Spleen (tissue), 11 donors: Measurements from ENCODE around the gene TMEM168. TPM values are rescaled to one million over a fixed set of nuclear protein-coding genes. Genes with fewer than 3 reads are reported as not detected.

Experiments used
- DNase-seq: peaks from one replicate; pipeline ENCODE4 v3.0.0-alpha.2; 2020
- H3K27ac ChIP-seq, 8 donors: fragments of 200-600 bp; sonication (generic) in 7 of 8; 1 replicate in 4 of 8; 2 replicates in 4 of 8; pipeline versions ENCODE4 v1.5.0 to v1.8.0; 2016 to 2021; ENCODE audit warnings: inconsistent platforms in 4 of 8, mild to moderate bottlenecking in 4 of 8, moderate library complexity in 1 of 8
- H3K27me3 ChIP-seq, 7 donors: fragments of 200-600 bp; sonication (generic) in 6 of 7; replicated peaks in 1 of 7; 1 replicate in 4 of 7; 2 replicates in 3 of 7; pipeline versions ENCODE4 v1.5.0 to v1.8.0; 2016 to 2021; ENCODE audit warnings: inconsistent platforms in 3 of 7, mild to moderate bottlenecking in 1 of 7
- H3K36me3 ChIP-seq, 6 donors: fragments of 200-600 bp; sonication (generic) in 5 of 6; 1 replicate in 4 of 6; 2 replicates in 2 of 6; pipeline versions ENCODE4 v1.5.0 to v1.8.0; 2016 to 2021; ENCODE audit warnings: inconsistent platforms in 2 of 6
- H3K4me1 ChIP-seq, 6 donors: fragments of 200-600 bp; sonication (generic) in 5 of 6; 1 replicate in 3 of 6; 2 replicates in 3 of 6; pipeline versions ENCODE4 v1.5.0 to v1.8.0; 2016 to 2021; ENCODE audit warnings: inconsistent platforms in 3 of 6
- H3K4me3 ChIP-seq, 8 donors: fragments of 200-600 bp; sonication (generic) in 7 of 8; 1 replicate in 4 of 8; 2 replicates in 4 of 8; pipeline versions ENCODE4 v1.5.0 to v1.8.0; 2016 to 2021; ENCODE audit warnings: inconsistent platforms in 4 of 8, mild to moderate bottlenecking in 4 of 8, moderate library complexity in 2 of 8
- H3K9me3 ChIP-seq, 8 donors: fragments of 200-600 bp; sonication (generic) in 7 of 8; 1 replicate in 4 of 8; 2 replicates in 4 of 8; pipeline versions ENCODE4 v1.5.0 to v1.8.0; 2016 to 2021; ENCODE audit warnings: inconsistent platforms in 4 of 8
- POLR2A ChIP-seq, 3 donors: fragments of 450-650 bp; IDR thresholded peaks; one replicate each; pipeline ENCODE4 v1.5.1; 2017; ENCODE audit warnings: antibody characterized with exemption in 3 of 3, mild to moderate bottlenecking in 1 of 3
- POLR2AphosphoS5 ChIP-seq, 3 donors: sonication (generic); formaldehyde crosslinking; IDR thresholded peaks; one replicate each; pipeline ENCODE4 v1.5.1; 2017; ENCODE audit warnings: antibody characterized with exemption in 3 of 3
- WGBS, 5 donors: extraction: QIAGEN DNeasy Blood & Tissue Kit in 3 of 5; methylation state at CpG; one replicate each; pipeline versions ENCODE4 v1.1.5 to v1.1.7; 2013 to 2018; 5-methylcytosine and 5-hydroxymethylcytosine counted together
- intact Hi-C: fragments of 100-400 bp; cut with DNase I; formaldehyde crosslinking; loops from one replicate; pipeline ENCODE4 v1.15.0; 2023; ENCODE audit warnings: low total_unique reads
- polyA plus RNA-seq, 3 donors: library from polyadenylated mRNA; stranded (reverse); fragments of 200-250 nt; gene quantifications; one replicate each; pipeline ENCODE4 v1.2.1, GENCODE V29; 2013
- total RNA-seq, 7 donors: library from RNA; depleted of rRNA in 3 of 7; stranded (reverse); fragments of >200 nt in 3 of 7; fragmentation: NEBNext Ultra II Directional in 4 of 7; extraction: Animal tissue kit (Norgen Biotek cat#: 25700) in 4 of 7; gene quantifications; one replicate each; pipeline versions ENCODE4 v1.1.0 to v1.2.1, GENCODE V29; 2016 to 2021
- TF ChIP-seq, protein P1 (sequence below), 11 experiments: fragments of 200-600 bp in 7 of 11; fragments of 450-650 bp in 4 of 11; sonication (generic) in 4 of 11; IDR thresholded peaks in 8 of 11; conservative IDR thresholded peaks in 3 of 11; 1 replicate in 7 of 11; 2 replicates in 4 of 11; pipeline versions ENCODE4 v1.4.0 to v1.8.0; 2016 to 2021; ENCODE audit warnings: antibody characterized with exemption in 11 of 11, inconsistent platforms in 4 of 11, mild to moderate bottlenecking in 1 of 11
- donor health status: healthy with polysubstance abuse.
- donor health status: DM: no; HTN: no; CAD: no; lungs with moderate emphysema.
- donor health status: DM: no; HTN: no; CAD: no.
- donor health status: Bipolar disorder and iron deficiency.
- donor health status: healthy.
- donor health status: DM: no; HTN: no; CAD: no.
- donor health status: DM: yes; HTN: yes; CAD: no.

Gene TMEM168
- total and polyA plus RNA-seq, 10 donors = 6.1 to 40.0 (median 21.9) TPM

DNA sequence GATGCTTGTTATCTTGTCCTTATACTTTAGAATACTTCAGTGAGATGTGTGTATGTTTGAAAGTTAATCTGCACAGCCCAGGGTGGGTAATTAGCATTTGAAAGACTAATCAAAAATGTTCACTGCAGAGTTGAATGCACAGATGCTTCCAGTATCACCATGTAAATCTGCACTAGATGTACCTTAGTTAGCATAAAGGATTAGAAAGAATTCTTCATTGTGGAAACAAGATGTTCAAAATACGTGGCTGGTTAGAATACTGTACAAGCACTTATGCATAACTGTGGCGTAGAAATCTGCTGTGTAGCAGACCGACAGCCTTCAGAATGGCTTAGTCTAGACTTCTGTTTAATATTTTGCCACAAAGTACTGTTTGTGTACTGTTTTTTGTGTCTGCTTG lies 2.2 kb upstream of the TMEM168 start:
- Histone ChIP-seq H3K4me1 (peaks cover 12 to 32% (median 22%) of the 10 kb centered on the region in 6 donors), H3K27me3 (no peaks in the 10 kb centered on the region), H3K4me3 (no peak overlapping the region), H3K27ac (no peak overlapping the region), H3K36me3 (no peaks in the 10 kb centered on the region), H3K9me3 (no peaks in the 10 kb centered on the region)
- intact Hi-C loops = no loop called here
- DNase-seq = no peak
- WGBS, 5 donors = 93 to 95% (median 93%) methylated on average over 3 of the region's 3 CpGs
- no peak for TF ChIP-seq POLR2A (IDR thresholded peaks at IDR 0.05)
- no peak for TF ChIP-seq POLR2AphosphoS5 (IDR thresholded peaks at IDR 0.05)
- TF ChIP-seq, protein P1, sequence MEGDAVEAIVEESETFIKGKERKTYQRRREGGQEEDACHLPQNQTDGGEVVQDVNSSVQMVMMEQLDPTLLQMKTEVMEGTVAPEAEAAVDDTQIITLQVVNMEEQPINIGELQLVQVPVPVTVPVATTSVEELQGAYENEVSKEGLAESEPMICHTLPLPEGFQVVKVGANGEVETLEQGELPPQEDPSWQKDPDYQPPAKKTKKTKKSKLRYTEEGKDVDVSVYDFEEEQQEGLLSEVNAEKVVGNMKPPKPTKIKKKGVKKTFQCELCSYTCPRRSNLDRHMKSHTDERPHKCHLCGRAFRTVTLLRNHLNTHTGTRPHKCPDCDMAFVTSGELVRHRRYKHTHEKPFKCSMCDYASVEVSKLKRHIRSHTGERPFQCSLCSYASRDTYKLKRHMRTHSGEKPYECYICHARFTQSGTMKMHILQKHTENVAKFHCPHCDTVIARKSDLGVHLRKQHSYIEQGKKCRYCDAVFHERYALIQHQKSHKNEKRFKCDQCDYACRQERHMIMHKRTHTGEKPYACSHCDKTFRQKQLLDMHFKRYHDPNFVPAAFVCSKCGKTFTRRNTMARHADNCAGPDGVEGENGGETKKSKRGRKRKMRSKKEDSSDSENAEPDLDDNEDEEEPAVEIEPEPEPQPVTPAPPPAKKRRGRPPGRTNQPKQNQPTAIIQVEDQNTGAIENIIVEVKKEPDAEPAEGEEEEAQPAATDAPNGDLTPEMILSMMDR (IDR thresholded peaks at IDR 0.05 in 8 of 11, conservative IDR thresholded peaks at IDR 0.05 in 3 of 11) = no peak

DNA sequence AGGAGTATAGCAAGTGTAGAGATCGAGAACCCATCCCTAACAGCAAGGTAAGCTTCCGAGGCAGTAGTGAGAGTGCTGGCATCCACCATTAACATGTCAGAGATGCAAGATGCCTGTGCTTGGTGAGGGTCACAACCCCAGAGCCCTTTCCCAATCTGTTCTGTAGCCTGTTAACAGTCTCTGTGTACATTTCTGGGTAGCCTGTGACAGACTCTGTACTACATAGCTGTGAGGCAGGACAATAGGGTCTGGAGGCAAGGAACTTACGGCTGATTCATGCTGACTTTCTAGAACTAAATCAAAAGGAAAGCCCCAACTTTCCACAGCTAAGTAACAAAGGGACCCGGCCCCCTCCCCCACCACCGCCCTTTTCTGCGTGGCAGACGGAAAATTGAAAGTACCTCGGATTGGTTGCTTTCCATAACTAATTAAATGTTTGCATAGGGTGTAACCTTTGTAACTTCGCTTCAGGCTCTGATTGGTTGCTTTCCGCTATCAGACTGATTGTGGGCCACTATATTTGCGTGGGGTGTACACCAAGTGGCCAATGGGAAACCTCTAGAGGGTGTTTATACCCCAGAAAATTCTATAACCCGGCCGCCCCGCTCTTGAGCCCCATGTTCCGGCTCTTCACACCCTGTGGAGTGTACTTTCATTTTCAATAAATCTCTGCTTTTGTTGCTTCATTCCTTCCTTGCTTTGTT lies 1.4 kb upstream of the TMEM168 start:
- Histone ChIP-seq H3K4me1 (peaks cover 12 to 40% (median 22%) of the 10 kb centered on the region in 6 donors), H3K36me3 (no peaks in the 10 kb centered on the region), H3K27ac (no peak overlapping the region), H3K27me3 (no peaks in the 10 kb centered on the region), H3K9me3 (no peaks in the 10 kb centered on the region), H3K4me3 (no peak overlapping the region)
- no peak for TF ChIP-seq POLR2A (IDR thresholded peaks at IDR 0.05)
- TF ChIP-seq, protein P1 (IDR thresholded peaks at IDR 0.05 in 8 of 11, conservative IDR thresholded peaks at IDR 0.05 in 3 of 11) = no peak
- TF ChIP-seq POLR2AphosphoS5 (IDR thresholded peaks at IDR 0.05) = no peak
- 94 to 97% (median 95%) methylated on average over 15 of the region's 15 CpGs for WGBS, 5 donors
- intact Hi-C loops = no loop called here
- no peak for DNase-seq

DNA sequence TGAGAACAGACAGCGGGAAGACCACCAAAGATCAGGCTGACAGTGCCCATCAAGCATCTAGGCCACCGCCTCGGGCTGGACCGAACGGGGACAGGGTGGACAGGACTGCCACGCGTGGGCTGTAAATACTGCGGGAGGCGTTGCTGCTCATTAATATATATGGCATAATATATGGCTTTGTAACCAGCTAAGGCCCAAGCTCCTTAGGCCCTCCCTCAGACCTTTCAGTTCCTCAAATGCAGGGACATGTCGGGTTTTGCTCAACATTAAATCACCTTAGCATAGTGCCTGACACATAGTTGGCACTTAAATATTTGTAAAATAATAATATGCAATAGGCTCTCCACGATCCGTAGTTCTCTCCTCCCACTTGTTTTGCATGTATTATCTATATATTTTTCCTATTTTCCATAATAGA lies 402 bp upstream of the TMEM168 start:
- intact Hi-C loops = no loop called here
- no peaks in the 10 kb centered on the region for H3K36me3 ChIP-seq
- H3K27me3 ChIP-seq = no peaks in the 10 kb centered on the region
- H3K27ac ChIP-seq = peak overlapping the region; percentile 82 to 96 (median 94)
- TF ChIP-seq POLR2AphosphoS5 (IDR thresholded peaks at IDR 0.05) (no peak), POLR2A (IDR thresholded peaks at IDR 0.05) (no peak)
- TF ChIP-seq, protein P1 (IDR thresholded peaks at IDR 0.05 in 8 of 11, conservative IDR thresholded peaks at IDR 0.05 in 3 of 11) = no peak
- H3K4me3 ChIP-seq = peak overlapping the region; percentile 67 to 88 (median 76)
- DNase-seq = no peak
- H3K4me1 ChIP-seq = peaks cover 12 to 45% (median 22%) of the 10 kb centered on the region in 6 donors
- WGBS, 5 donors = 8 to 13% (median 10%) methylated on average over 11 to 12 of the region's 12 CpGs
- no peaks in the 10 kb centered on the region for H3K9me3 ChIP-seq

DNA sequence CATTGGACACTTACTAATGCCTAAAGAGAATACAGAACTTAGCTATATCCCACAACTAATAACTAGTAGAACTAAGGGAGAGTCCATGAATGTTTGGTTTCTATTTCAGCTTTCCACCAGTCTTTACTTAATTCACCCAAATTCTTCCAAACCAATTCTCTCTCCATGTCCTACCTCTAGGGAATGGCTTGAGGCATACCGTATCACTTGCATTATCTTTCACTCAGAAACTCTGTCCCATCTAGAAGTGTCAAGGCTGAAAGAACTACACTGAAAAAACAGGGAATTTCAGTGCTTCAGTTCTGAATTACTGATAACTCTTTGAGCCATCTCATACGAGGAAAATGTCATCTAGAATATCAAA lies 758 bp downstream of the TMEM168 start:
- DNase-seq = no peak
- 0 to 2% (median 1%) methylated on average over 2 of the region's 2 CpGs for WGBS, 5 donors

More for the DNA sequence above, 758 bp downstream of the TMEM168 start:
- TF ChIP-seq POLR2A (IDR thresholded peaks at IDR 0.05) (no peak), POLR2AphosphoS5 (IDR thresholded peaks at IDR 0.05) (no peak)
- TF ChIP-seq, protein P1 (IDR thresholded peaks at IDR 0.05 in 8 of 11, conservative IDR thresholded peaks at IDR 0.05 in 3 of 11) = no peak
- peaks cover 0 to 7% (median 1%) of the 10 kb centered on the region in 6 donors for H3K36me3 ChIP-seq
- no peaks in the 10 kb centered on the region for H3K27me3 ChIP-seq
- peak overlapping the region; percentile 82 to 96 (median 94) for H3K27ac ChIP-seq
- H3K4me3 ChIP-seq = peak overlapping the region; percentile 67 to 88 (median 76)
- H3K4me1 ChIP-seq = peaks cover 12 to 45% (median 22%) of the 10 kb centered on the region in 6 donors
- intact Hi-C loops = no loop called here
- H3K9me3 ChIP-seq = no peaks in the 10 kb centered on the region
